ENCODE data around the gene ZNF618.

The ZNF618 gene

GRCh38 chr9:113934829-113935676 is 58.9 kb downstream of the ZNF618 start:
- DNase-seq, result no peak

- no peak for DNase-seq
Observed at GRCh38 chr9:113935677-113936380, 59.7 kb downstream of the ZNF618 start.

- no peak for DNase-seq
Observed at GRCh38 chr9:113940077-113940476, 64.0 kb downstream of the ZNF618 start.

DNA sequence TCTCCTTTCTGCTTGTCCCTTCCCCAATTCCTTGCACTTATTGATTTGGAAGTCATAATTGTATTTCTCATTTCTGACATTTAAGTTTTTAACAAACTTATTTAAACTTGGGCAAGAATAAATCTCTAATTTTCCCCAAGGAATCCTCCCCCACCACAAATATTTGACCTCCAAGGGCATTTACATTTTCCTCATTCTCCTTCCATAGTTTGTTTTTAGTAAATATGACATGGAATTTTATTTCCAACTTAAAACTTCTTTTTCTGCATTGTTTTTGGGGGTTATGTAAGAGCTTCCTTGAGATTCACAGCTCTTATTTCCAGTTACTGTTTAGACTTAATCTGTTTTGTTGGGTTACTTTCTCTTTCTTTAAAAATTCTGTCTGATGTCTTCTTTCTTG is 64.9 kb downstream of the ZNF618 start:
- DNase-seq, result no peak

- DNase-seq, result no peak
Observed at GRCh38 chr9:113941526-113941925, 65.4 kb downstream of the ZNF618 start.

GRCh38 chr9:113943112-113944009 is 67.3 kb downstream of the ZNF618 start:
- no peak for DNase-seq

DNA sequence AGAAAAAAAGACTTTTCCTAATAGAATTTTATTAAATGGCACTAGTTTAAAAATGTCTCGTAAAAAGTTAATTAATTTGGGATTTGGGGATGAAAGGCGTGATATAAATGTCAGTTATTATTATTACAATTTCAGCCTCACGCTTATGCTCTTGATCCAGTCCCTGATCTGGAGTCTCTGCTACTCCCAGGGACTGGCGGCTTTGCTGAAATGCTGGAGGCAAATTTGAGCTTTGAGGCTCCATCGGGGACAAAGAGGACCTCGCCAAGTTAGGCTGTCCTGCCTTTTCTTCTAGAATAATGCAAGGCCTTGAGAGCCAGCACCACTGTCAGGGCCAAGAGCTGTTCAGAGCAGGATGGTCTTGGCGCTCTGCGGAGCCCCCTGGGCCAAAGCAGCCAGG is 69.7 kb downstream of the ZNF618 start:
- no peak for DNase-seq

DNA sequence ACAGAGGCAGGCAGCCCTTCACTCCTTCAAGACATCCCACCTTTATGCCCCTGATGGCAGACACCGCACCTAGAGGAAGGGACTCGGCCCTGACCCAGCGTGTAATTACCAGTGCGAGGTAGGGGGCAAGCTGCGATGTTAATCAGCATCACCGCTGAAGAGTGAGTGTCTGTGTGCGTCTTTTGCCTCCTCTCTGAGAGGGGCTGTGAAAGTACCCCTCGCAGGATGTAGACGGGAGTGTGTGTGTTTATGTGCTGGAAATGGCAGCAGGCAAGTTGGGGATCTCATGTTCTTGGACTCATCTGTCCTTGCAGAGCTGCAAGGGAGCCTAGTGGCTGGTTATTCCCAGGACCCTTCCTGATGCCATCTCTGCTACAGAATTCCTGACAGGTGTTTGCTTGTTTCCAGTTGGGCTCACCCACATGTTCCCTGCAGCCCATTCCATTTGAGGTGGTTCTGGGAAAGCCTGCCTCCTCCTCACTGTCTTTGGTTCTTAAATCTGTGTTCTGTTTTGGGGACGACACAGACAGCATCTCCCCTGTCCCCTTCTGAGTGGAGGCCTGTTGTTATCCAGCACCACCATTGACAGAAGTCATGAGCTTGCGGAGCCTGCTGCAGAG is 70.5 kb downstream of the ZNF618 start:
- DNase-seq, result no peak

DNA sequence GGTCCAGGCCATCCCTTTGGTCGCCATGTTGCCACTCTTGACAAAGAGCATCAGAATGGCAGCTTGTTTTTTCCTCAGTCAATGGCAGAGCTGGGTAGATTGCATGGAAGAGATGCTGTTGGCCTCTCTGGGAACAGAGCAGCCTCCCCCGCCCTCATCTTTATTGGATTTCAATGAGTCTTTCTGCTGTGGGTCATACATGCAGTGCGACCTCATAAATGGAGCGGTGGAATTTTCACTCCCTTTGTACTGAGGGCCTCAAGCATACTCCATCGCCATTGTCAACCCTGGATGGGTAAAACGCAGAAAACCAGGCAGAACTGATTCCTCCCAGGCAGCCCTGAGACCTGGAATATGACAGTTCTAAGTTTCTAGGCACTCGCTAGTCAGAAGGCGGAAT is 71.8 kb downstream of the ZNF618 start:
- DNase-seq, result no peak

DNA sequence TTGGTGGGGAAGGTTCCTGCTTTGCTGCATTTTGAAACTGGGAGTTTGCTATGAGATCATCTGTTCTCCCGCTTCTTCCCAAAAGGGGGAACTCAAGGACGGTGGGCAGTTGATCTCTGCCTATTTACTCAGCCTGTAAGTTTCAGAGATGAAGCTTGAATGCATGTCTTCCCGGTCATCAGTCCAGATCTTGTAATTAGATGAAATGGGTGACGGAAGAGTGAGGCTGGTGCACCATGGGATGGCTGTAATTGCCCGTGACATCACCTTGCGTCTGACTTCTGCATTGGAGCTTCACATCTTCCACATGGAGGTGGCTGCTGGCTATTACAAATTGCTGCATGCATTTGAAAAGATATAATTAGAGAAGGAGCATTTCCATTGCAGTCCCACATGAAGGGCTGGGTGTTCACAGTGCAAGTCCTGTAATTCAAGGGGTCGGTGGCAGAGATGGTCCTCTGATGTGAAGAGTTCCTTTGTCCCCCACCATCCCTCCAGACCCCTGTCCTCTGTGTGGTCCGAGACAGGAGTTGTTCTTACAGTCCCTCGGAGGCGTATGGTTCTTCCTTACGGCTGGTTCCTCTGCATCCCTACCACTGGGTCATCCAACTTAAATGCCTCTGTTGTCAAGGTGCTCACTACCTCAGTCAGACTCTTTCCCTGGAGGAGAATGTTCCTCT is 72.9 kb downstream of the ZNF618 start:
- no peak for DNase-seq

GRCh38 chr9:113949571-113950078 is 73.5 kb downstream of the ZNF618 start:
- DNase-seq, result no peak

DNA sequence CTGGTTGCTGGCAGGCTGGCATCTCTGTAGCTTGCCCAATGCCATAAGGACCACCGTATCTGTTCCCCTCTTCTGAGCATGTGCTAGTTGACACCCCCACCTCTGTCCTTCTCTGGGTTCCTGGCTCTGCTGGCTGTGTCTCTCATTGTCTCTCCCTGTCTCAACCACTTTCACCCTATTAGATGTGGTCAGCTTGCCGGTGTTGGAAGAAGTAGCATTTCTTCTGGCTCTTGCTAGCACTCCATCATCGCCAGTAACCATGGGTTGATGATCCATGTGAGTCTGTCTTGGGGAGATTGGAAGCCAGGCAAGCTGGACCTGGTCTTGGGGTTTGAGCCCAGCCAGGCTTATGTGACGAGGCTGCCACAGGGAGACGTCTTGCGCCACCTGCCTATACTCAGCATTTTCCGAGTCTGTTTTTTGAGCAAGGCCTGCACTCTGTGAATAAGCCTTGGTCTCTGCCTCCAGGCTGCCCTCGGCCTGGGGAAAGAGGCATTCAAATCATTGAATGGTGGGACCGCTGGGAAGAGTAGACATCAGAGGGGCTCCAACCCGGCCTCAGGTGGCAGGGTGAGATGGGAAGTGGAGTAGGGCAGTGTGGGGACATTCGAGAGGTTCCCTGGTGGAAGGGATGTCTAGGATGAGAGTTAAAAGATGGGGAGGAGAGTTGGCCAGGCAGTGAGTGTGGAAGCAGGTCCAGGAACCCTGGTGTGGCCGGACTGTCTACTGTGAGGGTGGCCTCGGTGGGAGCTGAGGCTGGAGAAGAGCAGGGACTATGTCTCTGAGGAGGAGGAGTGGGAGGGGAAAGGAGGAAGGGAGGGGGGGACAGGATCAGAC is 74.3 kb downstream of the ZNF618 start:
- no peak for DNase-seq

DNA sequence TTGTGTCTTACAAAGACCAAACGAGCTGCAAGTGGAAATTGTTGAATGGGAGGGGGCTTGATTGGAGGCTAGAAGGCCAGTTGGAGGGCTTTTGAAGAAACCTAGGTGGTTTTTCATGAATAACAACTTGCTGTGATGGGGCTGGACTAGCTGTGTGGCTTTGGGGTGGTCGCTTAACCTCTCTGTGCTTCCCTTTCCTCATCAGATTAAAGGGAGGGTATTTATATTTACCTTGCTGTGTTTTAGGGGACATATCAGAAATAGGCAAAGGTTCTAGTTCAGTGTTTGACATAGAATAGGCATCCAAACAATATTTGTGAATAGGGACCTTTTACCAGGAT is 74.9 kb downstream of the ZNF618 start:
- DNase-seq, result no peak

DNA sequence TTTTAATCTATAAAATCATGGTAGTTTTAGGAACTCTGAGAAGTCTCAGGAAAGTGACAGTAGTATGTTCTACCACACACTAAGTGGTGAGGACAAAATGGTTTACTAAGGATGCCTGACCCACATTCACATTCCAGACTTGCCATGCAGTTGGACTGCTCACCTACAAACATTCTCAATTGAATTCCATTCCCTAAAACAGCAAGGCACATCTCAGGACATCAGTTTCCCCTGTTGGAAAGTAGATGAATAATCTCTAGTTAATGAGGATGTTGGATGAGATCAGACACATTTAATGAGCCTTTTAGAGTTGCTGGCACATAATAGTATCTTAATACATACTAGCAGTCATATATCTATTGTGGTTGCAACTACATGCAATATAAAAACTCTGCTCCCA is 76.6 kb downstream of the ZNF618 start:
- no peak for DNase-seq

DNA sequence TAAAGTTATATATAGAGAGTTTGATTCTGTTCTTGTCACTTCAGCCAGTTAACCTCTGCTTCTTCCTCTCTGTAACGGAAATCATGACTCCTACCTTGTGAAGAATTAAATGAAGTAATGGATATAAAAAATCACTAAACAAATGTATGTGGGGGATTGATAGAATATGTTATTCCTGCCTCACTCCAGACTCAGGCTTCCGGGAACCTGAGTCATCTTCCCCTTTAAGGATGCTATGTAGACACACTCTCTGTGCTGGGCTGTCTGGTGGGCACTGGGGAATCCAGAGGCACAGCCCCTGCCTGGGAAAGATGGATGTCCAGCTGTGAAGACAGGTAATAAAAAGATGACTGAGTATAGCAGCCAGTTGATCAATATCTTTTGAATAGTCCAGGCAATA is 77.4 kb downstream of the ZNF618 start:
- no peak for DNase-seq

- DNase-seq, result no peak
Observed at GRCh38 chr9:113954591-113954990, 78.5 kb downstream of the ZNF618 start.

DNA sequence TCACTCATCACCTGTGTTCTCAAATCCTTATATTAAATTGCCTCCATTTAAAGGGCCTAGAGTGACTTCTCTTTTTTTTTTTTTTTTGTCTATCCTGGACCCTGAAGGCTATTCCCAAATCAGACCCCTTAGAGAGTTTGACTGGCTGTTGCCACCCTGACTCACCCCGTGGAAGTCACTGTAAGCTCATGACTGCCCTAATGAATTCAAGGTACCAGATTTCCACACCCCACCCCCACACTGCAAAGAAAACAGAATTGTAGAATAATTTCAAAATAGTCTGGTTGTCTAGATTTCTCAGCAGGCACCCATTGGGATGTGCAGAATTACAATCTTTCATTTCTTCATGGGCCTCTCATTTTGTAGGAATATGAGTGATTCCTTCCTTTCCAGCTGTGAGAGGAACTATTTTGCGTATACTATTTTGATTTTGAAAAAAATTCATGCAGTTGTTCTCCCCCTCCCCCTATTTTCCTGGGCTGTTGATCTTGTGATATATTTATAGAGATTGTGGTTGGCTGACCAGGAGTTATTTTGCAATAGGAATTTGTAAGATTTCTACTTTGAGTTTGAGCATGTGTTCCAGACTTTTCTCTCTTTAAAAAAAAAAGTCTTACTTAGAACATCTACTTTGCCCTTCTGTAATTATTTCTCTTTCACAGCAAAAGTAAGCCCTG is 79.1 kb downstream of the ZNF618 start:
- DNase-seq, result no peak

- DNase-seq, result no peak
Observed at GRCh38 chr9:113956901-113957300, 80.8 kb downstream of the ZNF618 start.

GRCh38 chr9:113957351-113957750 is 81.2 kb downstream of the ZNF618 start:
- no peak for DNase-seq

GRCh38 chr9:113957821-113958341 is 81.8 kb downstream of the ZNF618 start:
- no peak for DNase-seq

Data from GOT3 (cell line).